Gastroesophageal sphincter (tissue), 3 donors: ENCODE results near the gene RBM19.

ENCODE experiments used
- POLR2A ChIP-seq, 2 donors: fragments of 450-650 bp; IDR thresholded peaks; one replicate each; pipeline ENCODE4 v1.6.1; 2017; ENCODE audit warnings: antibody characterized with exemption in 2 of 2, mild to moderate bottlenecking in 2 of 2, moderate library complexity in 1 of 2
- TF ChIP-seq, protein P1 (sequence below), 4 experiments: fragments of 200-600 bp in 2 of 4; fragments of 450-650 bp in 2 of 4; sonication (generic) in 1 of 4; IDR thresholded peaks; one replicate each; pipeline ENCODE4 v1.5.1; 2017 to 2019; ENCODE audit warnings: antibody characterized with exemption in 4 of 4, mild to moderate bottlenecking in 2 of 4, moderate library complexity in 2 of 4

DNA sequence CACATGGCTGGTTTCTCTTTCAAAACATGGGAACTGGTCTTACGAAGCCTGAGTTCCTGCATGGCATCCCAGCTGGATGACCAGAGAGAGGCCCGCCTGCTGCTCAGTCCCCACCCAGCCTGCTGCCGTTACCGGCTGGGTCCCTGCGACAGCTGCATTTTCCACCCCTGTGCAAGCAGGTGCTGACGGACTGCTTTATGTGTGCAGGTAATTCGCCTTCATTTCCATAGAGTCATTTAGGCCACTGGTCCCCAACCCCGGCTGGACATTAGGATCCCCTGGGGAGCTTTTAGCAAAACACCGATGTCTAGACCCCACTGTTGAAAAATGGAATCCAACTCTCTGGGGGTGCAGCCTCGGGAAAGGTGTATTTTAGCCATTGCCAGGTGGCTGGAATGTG is 51.9 kb downstream of the RBM19 start:
- TF ChIP-seq, protein P1, sequence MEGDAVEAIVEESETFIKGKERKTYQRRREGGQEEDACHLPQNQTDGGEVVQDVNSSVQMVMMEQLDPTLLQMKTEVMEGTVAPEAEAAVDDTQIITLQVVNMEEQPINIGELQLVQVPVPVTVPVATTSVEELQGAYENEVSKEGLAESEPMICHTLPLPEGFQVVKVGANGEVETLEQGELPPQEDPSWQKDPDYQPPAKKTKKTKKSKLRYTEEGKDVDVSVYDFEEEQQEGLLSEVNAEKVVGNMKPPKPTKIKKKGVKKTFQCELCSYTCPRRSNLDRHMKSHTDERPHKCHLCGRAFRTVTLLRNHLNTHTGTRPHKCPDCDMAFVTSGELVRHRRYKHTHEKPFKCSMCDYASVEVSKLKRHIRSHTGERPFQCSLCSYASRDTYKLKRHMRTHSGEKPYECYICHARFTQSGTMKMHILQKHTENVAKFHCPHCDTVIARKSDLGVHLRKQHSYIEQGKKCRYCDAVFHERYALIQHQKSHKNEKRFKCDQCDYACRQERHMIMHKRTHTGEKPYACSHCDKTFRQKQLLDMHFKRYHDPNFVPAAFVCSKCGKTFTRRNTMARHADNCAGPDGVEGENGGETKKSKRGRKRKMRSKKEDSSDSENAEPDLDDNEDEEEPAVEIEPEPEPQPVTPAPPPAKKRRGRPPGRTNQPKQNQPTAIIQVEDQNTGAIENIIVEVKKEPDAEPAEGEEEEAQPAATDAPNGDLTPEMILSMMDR (IDR thresholded peaks at IDR 0.05) = no peak
- no peak for TF ChIP-seq POLR2A (IDR thresholded peaks at IDR 0.05)
